GM19463 (cell line): Measurements from ENCODE around the gene SLC5A5.
"Not testable (repeated sequence)": the region's sequence is repeated elsewhere in the genome, so short reads cannot be mapped to it uniquely, and the experiment has no call there.

ENCODE experiments used
- ATAC-seq: cut with Tn5 transposase; IDR thresholded peaks from one replicate; pipeline ENCODE4 v1.9.1; 2021; ENCODE audit warnings: mild to moderate bottlenecking, moderate library complexity; ENCODE audit not compliant: unreplicated experiment

Gene SLC5A5

DNA sequence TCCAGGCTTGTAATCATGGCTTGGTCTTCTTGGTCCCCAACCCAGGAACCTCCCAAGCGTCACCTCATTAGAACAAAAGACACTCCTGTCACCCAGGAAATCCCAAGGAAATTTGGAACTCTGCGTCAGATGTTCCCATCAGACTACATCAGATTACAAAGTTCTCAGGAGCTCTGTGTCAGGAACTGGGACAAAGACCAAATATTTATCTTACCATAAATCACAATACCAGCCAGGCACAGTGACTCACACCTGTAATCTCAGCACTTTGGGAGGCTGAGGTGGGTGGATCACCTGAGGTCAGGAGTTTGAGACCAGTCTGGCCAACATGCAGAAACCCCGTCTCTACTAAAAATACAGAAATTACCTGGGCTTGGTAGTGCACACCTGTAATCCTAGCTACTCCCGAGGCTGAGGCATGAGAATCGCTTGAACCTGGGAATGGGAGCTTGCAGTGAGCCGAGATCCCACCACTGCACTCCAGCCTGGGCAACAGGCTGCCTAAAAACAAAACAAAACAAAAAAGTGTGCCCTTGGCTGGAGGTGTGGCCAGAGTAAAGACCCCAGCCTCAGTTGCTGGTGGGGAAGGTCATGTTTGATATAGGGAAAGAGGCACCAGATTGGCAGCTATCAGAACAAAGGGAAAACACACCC, 44.3 kb downstream of the SLC5A5 start:
- ATAC-seq: no peak

DNA sequence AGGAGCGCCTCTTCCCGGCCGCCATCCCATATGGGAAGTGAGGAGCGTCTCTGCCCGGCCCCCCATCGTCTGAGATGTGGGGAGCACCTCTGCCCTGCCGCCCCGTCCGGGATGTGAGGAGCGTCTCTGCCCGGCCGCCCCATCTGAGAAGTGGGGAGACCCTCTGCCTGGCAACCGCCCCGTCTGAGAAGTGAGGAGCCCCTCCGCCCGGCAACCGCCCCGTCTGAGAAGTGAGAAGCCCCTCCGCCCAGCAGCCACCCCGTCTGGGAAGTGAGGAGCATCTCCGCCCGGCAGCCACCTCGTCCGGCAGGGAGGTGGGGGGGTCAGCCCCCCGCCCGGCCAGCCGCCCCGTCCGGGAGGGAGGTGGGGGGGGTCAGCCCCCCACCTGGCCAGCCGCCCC, 46.4 kb downstream of the SLC5A5 start:
- ATAC-seq: not testable (repeated sequence)

DNA sequence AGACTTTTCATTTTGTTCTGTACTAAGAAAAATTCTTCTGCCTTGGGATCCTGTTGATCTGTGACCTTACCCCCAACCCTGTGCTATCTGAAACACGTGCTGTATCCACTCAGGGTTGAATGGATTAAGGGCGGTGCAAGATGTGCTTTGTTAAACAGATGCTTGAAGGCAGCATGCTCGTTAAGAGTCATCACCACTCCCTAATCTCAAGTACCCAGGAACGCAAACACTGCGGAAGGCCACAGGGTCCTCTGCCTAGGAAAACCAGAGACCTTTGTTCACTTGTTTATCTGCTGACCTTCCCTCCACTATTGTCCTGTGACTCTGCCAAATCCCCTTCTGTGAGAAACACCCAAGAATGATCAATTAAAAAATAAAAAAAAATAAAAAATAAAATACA, 47.4 kb downstream of the SLC5A5 start:
- not testable (repeated sequence) for ATAC-seq

DNA sequence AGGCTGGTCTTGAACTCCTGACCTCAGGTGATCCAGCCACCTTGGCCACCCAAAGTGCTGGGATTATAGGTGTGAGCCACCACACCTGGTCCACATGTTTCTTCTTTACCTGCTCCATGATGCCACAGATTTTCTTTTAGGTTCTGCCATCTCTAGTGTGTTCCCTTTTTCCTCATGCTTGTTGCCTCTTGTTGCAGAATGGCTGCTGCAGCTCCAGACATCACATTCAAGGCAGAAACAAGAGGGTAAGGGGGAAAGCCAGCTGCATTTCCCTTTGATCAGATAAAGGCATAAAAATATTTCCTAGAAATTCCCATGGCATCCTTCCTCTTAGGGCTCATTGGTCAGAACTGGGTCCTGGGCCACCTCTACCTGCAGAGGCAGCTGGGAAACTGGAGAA, 48.8 kb downstream of the SLC5A5 start:
- ATAC-seq: no peak

DNA sequence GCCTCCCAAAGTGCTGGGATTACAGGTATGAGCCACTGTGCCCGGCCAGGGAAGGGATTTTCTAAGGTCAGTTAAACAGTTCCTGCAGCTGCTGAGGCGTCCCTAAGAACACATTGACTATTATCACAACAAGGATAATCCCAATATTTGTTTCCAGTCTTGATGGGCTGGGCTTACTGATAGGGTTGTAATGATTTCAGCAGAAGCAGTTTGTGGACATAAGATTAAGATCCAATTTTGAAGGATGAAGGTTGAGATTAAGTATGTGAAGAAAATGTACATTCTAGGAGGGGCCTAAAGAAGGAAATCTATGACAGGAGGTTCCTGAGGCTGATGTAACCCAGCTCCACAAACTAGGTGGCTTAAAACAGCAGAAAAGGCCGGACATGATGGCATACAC, 50.4 kb downstream of the SLC5A5 start:
- no peak for ATAC-seq

DNA sequence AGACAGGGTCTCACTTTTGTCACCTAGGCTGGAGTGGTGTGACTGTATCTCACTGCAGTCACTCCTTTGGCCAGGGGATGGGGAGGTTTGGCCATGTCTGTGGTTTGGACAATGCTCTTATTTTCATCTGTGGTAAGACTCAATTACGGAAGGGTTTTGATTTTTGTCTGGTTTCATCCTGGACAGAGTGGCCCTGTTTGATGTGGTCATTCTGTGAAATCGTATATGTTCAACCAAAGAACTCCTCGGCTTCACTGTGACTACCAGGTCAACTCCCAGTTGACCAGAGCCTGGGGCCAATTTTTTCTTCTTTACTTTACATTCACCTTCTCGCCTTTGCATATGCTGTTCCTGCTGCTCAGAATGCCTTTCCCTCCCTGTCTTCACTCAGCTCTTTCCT, 54.3 kb downstream of the SLC5A5 start:
- ATAC-seq: no peak

DNA sequence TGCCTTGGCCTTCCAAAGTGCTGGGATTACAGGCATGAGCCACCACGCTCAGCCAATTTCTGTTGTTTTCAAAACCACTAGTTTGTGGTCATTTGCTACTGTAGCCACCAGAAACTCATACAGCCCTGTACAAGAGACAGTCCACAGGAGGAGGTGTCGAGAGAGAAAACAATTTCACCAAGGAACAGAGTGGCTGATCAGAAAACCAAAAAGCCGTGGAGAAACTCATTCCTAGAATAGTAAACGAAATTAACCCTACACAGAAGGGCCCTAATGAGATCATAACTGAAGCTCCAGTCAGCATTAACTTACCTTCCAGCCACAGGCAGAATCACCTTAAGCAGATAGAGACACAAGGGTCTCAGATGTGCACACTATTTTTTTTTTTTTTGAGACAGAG, 57.3 kb downstream of the SLC5A5 start:
- no peak for ATAC-seq

DNA sequence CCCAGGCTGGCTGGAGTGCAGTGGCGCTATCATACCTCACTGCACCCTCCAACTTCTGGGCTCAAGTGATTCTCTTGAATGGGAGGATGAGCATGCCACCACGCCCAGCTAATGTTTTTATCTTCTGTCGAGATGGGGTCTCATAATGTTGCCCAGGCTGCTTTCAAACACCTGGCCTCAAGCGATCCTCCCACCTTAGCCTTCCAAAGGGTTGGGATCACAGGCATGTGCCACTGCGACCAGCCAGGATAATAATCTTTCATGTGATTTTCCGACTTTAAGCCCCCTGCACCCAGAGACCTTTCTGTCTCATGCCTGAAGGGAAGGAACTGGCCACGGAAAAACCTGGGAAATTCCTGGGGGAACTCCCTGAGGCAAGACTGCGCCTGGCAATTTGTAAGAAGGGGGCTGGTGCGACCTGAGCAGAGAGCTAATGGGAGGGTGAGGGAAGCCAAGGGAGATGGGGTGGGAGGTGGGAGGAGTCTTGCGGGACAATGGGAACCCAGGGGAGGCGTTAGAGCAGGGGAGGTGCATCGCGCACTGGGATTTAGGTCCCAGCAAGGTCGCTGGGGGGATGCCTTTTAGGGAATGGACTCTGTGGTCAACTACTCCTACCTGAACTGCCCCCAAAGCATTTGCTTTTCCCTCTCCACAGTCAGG, 59.9 kb downstream of the SLC5A5 start:
- no peak for ATAC-seq

DNA sequence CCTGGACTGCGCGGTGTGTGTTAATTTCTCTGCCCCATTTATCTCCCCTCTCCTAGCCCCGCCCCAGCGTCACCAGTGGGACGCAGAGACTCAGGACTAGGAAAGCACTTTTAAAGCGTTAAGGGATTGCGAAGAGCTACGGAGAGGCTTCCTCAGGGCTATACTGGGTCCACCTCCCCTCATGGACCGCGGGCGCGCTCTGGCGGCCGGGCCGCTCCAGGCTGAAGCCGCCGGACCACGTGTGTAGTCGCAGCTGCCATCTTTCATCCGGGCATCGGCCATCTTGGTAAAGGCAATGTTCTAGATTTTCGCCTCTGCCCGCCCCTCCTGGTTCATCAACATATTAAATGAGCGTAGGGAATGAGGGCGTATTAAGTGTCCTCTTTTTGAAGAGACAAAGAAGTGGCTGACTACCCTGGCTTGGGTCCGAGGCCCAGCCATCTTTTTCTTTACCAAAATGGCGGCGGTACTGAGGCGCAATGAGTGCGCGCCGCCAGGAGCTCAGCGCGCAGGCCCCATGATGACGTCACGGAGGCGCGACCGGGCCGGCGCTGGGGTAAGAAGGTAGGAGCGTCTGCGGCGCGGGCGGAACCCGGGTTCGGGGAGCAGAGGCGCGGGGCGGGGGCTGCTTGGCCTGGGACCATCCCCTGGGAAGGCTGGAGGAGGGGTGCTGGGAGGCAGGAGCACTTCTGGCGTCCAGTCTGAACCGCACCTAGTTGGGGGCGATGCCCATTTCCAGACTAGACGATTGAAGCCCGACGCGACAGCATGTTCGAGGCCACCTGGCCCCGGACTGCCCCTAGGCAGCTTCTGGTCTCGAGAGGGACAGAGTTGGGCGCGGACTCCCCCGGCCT, 61.0 kb downstream of the SLC5A5 start, which contains the start of gene CCDC124:
TSS of gene CCDC124 (plus strand) at position 531 of the 854 bp plus-strand sequence. CDS start 3,406 bp downstream, outside the sequence.
- ATAC-seq: peak; percentile 71

DNA sequence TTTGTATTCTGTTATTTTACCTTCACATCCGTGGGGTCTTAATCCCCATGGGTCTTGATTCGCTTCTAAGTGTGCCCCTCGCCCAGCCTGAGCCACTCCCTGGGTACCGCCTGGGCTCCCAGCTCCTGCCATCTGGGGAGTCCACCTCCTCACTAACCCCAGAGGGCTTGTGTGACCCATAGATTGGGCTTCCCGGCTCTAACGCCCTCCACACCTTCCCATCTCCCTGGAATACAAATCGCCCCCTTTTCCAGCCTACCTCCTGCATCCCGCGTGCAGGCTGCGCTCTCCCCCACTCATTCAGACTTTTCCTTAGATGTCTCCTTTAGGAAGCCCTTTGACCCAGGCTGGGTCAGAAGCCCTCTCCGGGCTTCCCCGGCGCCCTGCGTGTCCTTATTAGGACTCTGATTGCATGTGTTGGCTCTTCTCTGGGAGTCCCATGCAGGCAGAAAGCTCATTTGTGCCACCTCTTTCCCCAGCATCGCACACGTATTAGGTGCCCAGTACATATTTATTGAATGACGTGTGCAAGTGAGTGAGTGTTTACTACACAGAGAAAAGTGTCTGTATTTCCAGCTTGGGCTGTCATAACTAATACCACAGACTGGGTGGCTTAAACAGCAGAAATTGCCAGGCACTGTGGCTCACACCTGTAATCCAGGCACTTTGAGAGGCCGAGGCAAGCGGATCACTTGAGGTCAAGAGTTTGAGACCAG, 61.8 kb downstream of the SLC5A5 start:
- no peak for ATAC-seq

DNA sequence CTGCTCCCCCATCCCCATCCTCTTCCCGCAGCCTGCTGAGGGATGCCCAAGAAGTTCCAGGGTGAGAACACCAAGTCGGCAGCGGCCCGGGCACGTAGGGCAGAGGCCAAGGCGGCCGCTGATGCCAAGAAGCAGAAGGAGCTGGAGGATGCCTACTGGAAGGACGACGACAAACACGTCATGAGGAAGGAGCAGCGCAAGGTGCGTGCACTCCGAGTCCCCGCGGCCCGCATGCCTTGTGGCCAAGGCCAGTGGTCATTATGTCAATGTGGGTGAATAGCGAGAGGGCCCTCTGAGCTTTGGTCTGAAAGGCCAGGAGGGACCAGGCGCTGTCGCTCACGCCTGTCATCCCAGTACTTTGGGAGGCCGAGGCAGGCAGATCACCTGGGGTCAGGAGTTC, 64.6 kb downstream of the SLC5A5 start:
- ATAC-seq: no peak

DNA sequence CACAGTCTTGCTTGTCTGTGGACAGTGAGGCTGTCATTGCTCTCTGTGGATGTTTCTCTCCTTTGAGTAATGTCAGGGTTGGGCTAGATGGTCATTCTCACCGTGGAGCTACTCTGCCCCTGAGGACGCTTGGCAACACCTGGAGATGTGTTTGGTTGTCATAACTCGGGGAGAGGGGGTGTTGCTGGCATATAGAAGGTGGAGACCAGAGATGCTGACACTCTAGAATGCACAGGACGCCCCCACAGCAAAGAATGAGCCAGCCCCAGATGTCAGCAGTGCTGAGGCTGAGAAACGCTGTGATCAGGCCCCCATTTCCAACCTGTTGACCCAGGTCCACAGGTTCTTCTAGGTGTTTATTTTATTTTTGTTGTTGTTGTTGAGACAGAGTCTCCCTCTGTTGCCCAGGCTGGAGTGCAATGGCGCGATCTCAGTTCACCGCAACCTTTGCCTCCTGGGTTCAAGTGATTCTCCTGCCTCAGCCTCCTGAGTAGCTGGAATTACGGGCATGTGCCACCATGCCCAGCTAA, 65.7 kb downstream of the SLC5A5 start:
- no peak for ATAC-seq

DNA sequence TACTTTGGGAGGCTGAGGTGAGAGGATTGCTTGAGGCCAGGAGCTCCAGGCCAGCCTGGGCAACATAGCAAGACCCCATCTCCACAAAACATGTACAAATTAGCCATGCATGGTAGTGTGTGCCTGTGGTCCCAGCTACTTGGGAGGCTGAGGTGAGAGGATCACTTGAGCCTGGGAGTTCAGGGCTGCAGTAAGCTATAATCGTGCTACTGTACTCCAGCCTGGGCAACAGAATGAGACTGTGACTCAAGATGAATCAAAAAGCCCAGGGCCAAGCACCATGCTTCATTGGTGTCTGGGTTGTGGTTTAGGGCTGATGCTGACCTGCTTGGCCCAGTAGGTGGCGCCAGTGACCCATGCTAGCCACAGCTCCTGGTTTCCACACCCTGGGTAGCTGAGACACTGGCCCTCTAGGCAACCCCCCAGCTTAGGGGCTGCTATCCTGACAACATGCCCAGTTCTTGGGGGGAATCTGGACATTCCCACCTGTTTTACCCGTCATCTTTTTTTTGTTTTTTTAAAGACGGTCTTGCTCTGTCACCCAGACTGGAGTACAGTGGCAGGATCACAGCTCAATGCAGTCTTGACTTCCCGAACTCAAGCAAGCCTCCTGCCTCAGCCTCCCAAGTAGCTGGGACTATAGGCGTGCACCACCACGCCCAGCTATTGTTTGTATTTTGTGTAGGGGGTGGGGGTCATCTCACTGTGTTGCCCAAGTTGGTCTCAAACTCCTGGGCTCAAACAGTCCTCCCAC, 66.5 kb downstream of the SLC5A5 start:
- peak; percentile 61 for ATAC-seq

DNA sequence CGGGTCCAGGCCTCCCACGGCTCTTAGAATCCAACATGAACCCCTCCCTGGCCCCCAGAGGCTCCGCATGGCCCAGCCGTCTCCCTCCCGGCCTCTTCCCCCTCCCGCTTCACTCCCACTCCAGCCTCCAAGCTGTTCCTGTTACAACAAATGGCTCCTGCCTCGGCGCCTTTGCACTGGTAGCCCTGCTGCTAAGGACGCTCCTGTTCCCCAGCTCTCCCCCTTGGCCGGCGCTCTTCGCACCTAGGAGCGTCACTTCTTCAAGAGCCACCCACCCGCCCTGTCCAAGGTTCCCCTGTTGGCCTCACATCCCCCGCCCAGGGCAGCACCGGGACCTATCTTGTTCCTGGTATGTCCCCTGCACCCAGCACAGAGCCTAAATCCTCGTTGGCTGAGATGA, 70.4 kb downstream of the SLC5A5 start:
- ATAC-seq: no peak

DNA sequence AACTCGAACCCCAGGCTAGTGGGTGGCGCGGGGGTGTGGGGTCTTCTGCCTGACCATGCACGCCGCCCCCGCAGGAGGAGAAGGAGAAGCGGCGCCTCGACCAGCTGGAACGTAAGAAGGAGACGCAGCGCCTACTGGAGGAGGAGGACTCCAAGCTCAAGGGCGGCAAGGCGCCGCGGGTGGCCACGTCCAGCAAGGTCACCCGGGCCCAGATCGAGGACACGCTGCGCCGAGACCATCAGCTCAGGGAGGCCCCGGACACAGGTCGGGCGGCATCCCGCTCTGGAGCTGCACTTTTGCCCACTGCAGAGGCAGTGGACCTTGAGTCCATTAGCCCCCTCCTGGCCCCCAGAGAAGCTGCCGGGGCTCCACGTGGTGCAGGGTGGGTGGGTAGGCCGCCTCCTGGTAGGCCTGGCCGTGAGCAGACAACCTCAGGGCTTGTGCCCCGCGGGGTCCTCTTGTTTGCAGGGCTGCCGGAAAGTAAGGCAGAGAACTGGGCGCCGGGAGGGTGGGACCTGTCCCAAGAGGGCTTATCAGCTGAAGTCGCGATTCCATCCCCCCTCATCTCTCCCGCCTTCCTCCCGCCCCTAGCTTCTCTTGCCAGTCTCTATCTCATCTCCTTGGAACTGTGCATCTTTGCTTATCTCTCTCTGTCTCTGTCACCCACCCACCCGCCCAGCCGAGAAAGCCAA, 71.0 kb downstream of the SLC5A5 start:
- ATAC-seq: no peak

DNA sequence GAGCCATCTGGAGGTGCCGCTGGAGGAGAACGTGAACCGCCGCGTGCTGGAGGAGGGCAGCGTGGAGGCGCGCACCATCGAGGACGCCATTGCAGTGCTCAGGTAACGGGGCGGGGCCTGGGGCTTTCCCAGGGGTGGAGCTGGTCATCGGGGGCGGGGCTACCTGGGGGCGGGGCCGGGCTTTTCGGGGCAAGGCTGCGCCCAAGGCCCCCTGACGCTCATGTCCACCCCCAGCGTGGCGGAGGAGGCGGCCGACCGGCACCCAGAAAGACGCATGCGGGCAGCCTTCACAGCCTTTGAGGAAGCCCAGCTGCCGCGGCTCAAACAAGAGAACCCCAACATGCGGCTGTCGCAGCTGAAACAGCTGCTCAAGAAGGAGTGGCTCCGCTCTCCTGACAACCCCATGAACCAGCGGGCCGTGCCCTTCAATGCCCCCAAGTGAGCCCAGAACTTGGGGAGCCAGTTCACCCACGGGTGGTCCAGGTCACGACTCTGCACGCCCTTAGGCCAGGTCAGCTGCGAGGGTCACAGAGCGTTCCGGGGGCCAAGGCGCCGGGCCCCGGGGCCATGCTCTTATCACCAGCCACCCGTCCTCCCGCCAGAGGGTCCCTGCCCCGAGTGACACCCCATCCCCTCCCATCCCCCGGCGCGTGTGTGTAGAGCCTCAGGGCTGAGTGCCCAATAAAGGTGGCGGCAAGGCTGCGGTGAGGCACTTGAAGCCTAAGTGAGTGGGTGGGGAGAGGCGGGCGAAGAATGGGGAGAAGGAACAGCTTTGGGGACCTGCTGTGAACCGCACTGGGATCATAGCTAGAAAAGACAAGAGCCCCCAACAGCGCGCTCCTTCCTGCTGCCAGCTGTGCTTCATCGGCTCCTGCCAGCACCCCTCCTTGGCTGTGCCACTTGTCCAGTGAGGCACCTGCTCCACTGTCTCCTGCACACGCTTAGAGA, 71.8 kb downstream of the SLC5A5 start:
- no peak for ATAC-seq

DNA sequence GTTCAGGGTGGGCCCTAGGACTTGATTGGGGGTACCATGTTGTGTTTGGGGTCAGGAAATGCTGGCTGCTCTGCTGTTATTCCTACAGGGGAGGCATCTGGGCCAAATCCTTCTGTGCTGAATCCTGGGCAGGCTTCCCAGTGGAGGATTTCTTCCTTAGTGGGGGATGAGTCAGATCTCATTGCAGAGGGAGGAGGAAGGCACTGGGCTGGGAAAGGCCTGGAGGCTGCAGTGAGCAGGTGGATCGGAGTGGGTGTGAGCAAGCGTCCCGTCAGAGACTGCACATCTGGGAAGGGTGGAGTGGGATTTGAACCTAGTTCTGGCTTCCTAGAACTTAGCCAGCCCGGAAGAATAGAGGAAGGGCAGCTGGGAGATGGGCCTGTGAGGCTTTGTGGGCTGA, 72.6 kb downstream of the SLC5A5 start:
- no peak for ATAC-seq
